ENCODE data around the gene MYEOV. TPM values are rescaled to one million over a fixed set of nuclear protein-coding genes. Genes with fewer than 3 reads are reported as not detected.

The MYEOV gene
- total RNA-seq, 1 experiment from 2014 or later, result 0.52 TPM

DNA sequence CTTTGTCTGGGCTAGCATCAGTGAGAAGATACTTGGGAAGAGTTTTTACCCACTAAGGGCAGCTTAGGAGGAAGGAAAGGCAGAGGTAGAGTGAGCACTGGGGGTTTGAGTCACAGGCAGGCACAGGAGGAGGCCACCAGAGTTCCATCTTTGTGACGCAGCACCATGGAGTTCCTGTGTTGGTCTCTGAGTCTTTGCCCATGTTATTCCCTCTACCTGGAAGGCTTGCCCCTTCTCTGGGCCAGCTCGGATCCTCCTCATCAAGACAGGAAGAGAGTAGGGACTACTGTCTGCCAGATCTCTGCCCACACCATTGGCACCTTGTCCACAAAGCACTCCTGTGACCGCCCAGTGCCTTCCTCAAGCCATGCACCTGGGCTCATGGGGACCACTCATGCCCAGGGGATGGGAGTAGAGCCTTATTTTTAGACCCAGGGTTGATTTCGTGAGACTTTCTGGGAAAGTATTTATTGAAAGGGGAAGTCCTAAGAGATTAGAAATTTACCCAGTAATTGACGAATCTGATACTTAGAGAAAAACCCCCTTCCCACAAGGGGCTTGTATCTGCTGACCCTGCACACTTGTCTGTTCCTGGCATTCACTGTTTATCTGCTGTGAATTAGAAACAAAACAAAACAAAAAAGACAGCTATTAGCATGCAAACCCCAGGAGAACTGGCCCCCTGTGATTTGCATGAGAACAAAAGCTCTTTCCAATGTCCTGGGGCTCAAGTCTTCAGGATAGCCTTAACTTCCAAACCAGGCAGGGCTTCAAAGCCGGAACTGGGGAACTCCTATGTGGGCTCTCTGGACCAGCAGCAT is 35.9 kb upstream of the MYEOV start:
- intact Hi-C loops (cut with micrococcal nuclease; ENCODE audit: unreplicated experiment), result no loop called here
- CTCF ChIA-PET, result no interaction called here
- Mint-ChIP-seq H3K27ac (ENCODE audit: unreplicated experiment) (no peak overlapping the region), H3K36me3 (ENCODE audit: insufficient read depth, unreplicated experiment) (no peaks in the 10 kb centered on the region), H3K27me3 (ENCODE audit: insufficient read depth, unreplicated experiment) (peaks cover 3% of the 10 kb centered on the region), H3K9me3 (ENCODE audit: unreplicated experiment) (peaks cover 31% of the 10 kb centered on the region), H3K4me1 (ENCODE audit: low read depth, unreplicated experiment) (no peaks in the 10 kb centered on the region), H3K4me3 (ENCODE audit: unreplicated experiment) (no peak overlapping the region)
- Histone ChIP-seq H3K4me1 (0 out of 2 replicates have a peak, but pooled peaks cover 4% of the 10 kb centered on the region), H3K9me3 (peaks cover 18% of the 10 kb centered on the region), H3K36me3 (ENCODE audit: control insufficient read depth, insufficient read depth, low read length) (no peaks in the 10 kb centered on the region), H3K27me3 (replicated peaks; ENCODE audit: control insufficient read depth, insufficient read depth, low read length) (0 out of 2 replicates have a peak, but pooled peaks cover 2% of the 10 kb centered on the region), H3K4me3 (ENCODE audit: low read depth, low read length) (no peak overlapping the region)
- TF ChIP-seq, protein P1, sequence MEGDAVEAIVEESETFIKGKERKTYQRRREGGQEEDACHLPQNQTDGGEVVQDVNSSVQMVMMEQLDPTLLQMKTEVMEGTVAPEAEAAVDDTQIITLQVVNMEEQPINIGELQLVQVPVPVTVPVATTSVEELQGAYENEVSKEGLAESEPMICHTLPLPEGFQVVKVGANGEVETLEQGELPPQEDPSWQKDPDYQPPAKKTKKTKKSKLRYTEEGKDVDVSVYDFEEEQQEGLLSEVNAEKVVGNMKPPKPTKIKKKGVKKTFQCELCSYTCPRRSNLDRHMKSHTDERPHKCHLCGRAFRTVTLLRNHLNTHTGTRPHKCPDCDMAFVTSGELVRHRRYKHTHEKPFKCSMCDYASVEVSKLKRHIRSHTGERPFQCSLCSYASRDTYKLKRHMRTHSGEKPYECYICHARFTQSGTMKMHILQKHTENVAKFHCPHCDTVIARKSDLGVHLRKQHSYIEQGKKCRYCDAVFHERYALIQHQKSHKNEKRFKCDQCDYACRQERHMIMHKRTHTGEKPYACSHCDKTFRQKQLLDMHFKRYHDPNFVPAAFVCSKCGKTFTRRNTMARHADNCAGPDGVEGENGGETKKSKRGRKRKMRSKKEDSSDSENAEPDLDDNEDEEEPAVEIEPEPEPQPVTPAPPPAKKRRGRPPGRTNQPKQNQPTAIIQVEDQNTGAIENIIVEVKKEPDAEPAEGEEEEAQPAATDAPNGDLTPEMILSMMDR (IDR thresholded peaks at IDR 0.05; ENCODE audit: insufficient read depth in 1 of 2, low read depth in 1 of 2, low read length in 1 of 2, severe bottlenecking in 1 of 2, unreplicated experiment in 1 of 2), result no peak
- BruUV-seq (replicated peaks), result no TSS peak
- DNase-seq, result no peak
- POLR2A ChIA-PET, result no interaction called here

GRCh38 chr11:69259096-69259495 is 34.9 kb upstream of the MYEOV start:
- Histone ChIP-seq H3K9me3 (peaks cover 13% of the 10 kb centered on the region), H3K36me3 (ENCODE audit: control insufficient read depth, insufficient read depth, low read length) (no peaks in the 10 kb centered on the region), H3K27me3 (replicated peaks; ENCODE audit: control insufficient read depth, insufficient read depth, low read length) (0 out of 2 replicates have a peak, but pooled peaks cover 2% of the 10 kb centered on the region), H3K4me1 (0 out of 2 replicates have a peak, but pooled peaks cover 4% of the 10 kb centered on the region), H3K4me3 (ENCODE audit: low read depth, low read length) (no peak overlapping the region)
- H3K36me3 Mint-ChIP-seq (ENCODE audit: insufficient read depth, unreplicated experiment), result no peaks in the 10 kb centered on the region
- ChIA-PET CTCF (no interaction called here), POLR2A (no interaction called here)
- no peaks in the 10 kb centered on the region for H3K4me1 Mint-ChIP-seq (ENCODE audit: low read depth, unreplicated experiment)
- H3K9me3 Mint-ChIP-seq (ENCODE audit: unreplicated experiment), result peaks cover 29% of the 10 kb centered on the region
- intact Hi-C loops (cut with micrococcal nuclease; ENCODE audit: unreplicated experiment), result no loop called here
- DNase-seq, result no peak
- H3K27me3 Mint-ChIP-seq (ENCODE audit: insufficient read depth, unreplicated experiment), result peaks cover 3% of the 10 kb centered on the region
- no peak overlapping the region for H3K4me3 Mint-ChIP-seq (ENCODE audit: unreplicated experiment)
- BruUV-seq (replicated peaks), result no TSS peak
- no peak overlapping the region for H3K27ac Mint-ChIP-seq (ENCODE audit: unreplicated experiment)
- TF ChIP-seq, protein P1 (IDR thresholded peaks at IDR 0.05; ENCODE audit: insufficient read depth in 1 of 2, low read depth in 1 of 2, low read length in 1 of 2, severe bottlenecking in 1 of 2, unreplicated experiment in 1 of 2), result no peak

GRCh38 chr11:69260622-69261021 is 33.3 kb upstream of the MYEOV start:
- H3K4me3 ChIP-seq (ENCODE audit: low read depth, low read length), result no peak overlapping the region
- no TSS peak for BruUV-seq (replicated peaks)
- H3K27me3 ChIP-seq (replicated peaks; ENCODE audit: control insufficient read depth, insufficient read depth, low read length), result 0 out of 2 replicates have a peak, but pooled peaks cover under 1% of the 10 kb centered on the region
- H3K4me3 Mint-ChIP-seq (ENCODE audit: unreplicated experiment), result no peak overlapping the region
- POLR2A ChIA-PET, result no interaction called here
- no peaks in the 10 kb centered on the region for H3K4me1 Mint-ChIP-seq (ENCODE audit: low read depth, unreplicated experiment)
- CTCF ChIA-PET, result no interaction called here
- peaks cover 3% of the 10 kb centered on the region for H3K27me3 Mint-ChIP-seq (ENCODE audit: insufficient read depth, unreplicated experiment)
- no peak for DNase-seq
- H3K36me3 ChIP-seq (ENCODE audit: control insufficient read depth, insufficient read depth, low read length), result no peaks in the 10 kb centered on the region
- intact Hi-C loops (cut with micrococcal nuclease; ENCODE audit: unreplicated experiment), result no loop called here
- H3K4me1 ChIP-seq, result 0 out of 2 replicates have a peak, but pooled peaks cover 4% of the 10 kb centered on the region
- TF ChIP-seq, protein P1 (IDR thresholded peaks at IDR 0.05; ENCODE audit: insufficient read depth in 1 of 2, low read depth in 1 of 2, low read length in 1 of 2, severe bottlenecking in 1 of 2, unreplicated experiment in 1 of 2), result no peak
- no peak overlapping the region for H3K27ac Mint-ChIP-seq (ENCODE audit: unreplicated experiment)
- peaks cover 26% of the 10 kb centered on the region for H3K9me3 Mint-ChIP-seq (ENCODE audit: unreplicated experiment)
- no peaks in the 10 kb centered on the region for H3K36me3 Mint-ChIP-seq (ENCODE audit: insufficient read depth, unreplicated experiment)
- peaks cover 13% of the 10 kb centered on the region for H3K9me3 ChIP-seq

All from Caco-2 (cell line).